Osteocyte (in vitro differentiated cells): Measurements from ENCODE around the gene DPH6. TPM values are rescaled to one million over a fixed set of nuclear protein-coding genes. Genes with fewer than 3 reads are reported as not detected.

Experiments
- DNase-seq: peaks from one replicate; pipeline ENCODE4 v3.0.0; 2021; ENCODE audit warnings: mixed read lengths; ENCODE audit not compliant: unreplicated experiment; ENCODE audit errors: extremely low spot score
- H3K27ac Mint-ChIP-seq: one replicate; pipeline ENCODE4 v1.8.0; 2021; ENCODE audit warnings: mild to moderate bottlenecking, mixed read lengths; ENCODE audit not compliant: unreplicated experiment
- H3K27me3 Mint-ChIP-seq: one replicate; pipeline ENCODE4 v1.8.0; 2021; ENCODE audit warnings: mixed read lengths; ENCODE audit not compliant: unreplicated experiment
- H3K36me3 Mint-ChIP-seq: one replicate; pipeline ENCODE4 v1.8.0; 2021; ENCODE audit warnings: mixed read lengths; ENCODE audit not compliant: unreplicated experiment
- H3K4me1 Mint-ChIP-seq: one replicate; pipeline ENCODE4 v1.8.0; 2021; ENCODE audit warnings: mixed read lengths; ENCODE audit not compliant: unreplicated experiment
- H3K4me3 Mint-ChIP-seq: one replicate; pipeline ENCODE4 v1.8.0; 2021; ENCODE audit warnings: mild to moderate bottlenecking, moderate library complexity, mixed read lengths; ENCODE audit not compliant: unreplicated experiment
- H3K9me3 Mint-ChIP-seq: one replicate; pipeline ENCODE4 v1.8.0; 2021; ENCODE audit warnings: mixed read lengths; ENCODE audit not compliant: unreplicated experiment
- CTCF ChIP-seq: fragments of 200-600 bp; sonication (generic); IDR thresholded peaks from 2 replicates; pipeline ENCODE4 v1.5.0; 2021; ENCODE audit warnings: antibody characterized with exemption, mild to moderate bottlenecking, moderate library complexity
- total RNA-seq: library from RNA; stranded (reverse); gene quantifications from 2 replicates; pipeline ENCODE4 v1.2.1, GENCODE V29; 2021

DPH6 gene
- total RNA-seq, 1 donor from 2014 or later = 14.3 TPM

DNA sequence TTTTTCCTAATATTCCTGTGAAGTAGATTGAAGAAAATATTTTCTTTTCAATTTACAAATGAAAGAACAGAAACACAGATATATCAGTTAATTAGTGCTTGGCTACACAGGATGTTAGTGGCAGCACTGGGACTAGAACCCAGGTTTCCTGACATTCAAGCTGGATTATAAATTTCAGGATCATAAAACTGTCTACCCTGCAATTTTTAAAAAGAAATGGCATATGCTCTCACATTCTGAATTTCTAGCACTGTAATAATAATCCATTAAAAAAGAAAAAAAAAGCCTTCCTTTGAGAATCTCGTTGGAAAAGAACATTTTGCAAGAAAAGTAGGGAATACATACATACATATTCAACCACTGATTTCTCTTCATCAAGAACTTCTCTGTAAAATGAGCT lies 9.3 kb upstream of the DPH6 start:
- H3K36me3 Mint-ChIP-seq = peaks cover 4% of the 10 kb centered on the region
- H3K9me3 Mint-ChIP-seq = peaks cover 4% of the 10 kb centered on the region
- DNase-seq = no peak
- no peak overlapping the region for H3K27ac Mint-ChIP-seq
- H3K27me3 Mint-ChIP-seq = no peaks in the 10 kb centered on the region
- H3K4me1 Mint-ChIP-seq = peaks cover 4% of the 10 kb centered on the region
- TF ChIP-seq CTCF = no peak
- H3K4me3 Mint-ChIP-seq = no peak overlapping the region

DNA sequence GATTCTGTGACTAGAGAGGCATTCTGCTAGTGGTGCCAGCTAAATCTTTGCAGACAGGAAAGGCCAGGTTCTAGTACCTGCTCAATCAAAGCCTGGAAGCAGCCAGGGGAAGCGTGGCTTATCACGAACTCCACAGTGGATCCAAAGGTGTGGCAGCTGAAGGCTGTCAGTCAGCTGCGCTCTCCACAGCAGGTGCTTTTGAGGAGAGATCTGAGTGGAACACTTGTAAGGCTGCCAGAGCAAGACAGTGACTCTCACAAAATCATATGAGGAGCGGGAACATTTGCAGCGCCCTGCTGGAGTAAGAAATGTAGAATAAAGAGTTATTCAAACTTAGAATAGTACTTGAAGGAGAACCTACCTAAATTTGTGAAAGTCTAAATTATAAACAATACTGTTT lies 5.0 kb upstream of the DPH6 start:
- H3K4me3 Mint-ChIP-seq = no peak overlapping the region
- DNase-seq = no peak
- peaks cover 14% of the 10 kb centered on the region for H3K36me3 Mint-ChIP-seq
- TF ChIP-seq CTCF = no peak
- peaks cover 12% of the 10 kb centered on the region for H3K4me1 Mint-ChIP-seq
- H3K27ac Mint-ChIP-seq = no peak overlapping the region
- peaks cover 10% of the 10 kb centered on the region for H3K9me3 Mint-ChIP-seq
- no peaks in the 10 kb centered on the region for H3K27me3 Mint-ChIP-seq

DNA sequence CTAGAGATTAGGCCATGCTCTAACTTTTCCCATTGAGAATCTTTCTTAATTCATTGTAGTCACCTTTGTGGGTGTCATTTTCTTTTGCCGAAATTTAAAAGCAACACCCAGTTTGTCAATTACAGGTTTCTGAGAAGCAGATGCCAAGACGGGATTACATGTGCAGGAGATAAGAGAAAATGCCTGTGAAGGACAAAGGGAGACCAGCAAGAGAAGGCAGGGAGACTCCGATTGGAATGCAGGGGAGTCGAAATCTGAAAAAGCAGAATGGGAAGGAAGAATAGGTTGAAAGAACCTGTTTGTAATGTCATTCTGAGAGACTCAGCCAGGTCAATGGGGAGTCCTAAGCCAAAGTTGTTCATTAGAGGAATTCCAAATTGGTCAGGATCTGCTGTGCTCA lies 3.6 kb upstream of the DPH6 start:
- Mint-ChIP-seq H3K4me3 (no peak overlapping the region), H3K27me3 (no peaks in the 10 kb centered on the region), H3K4me1 (peaks cover 21% of the 10 kb centered on the region), H3K9me3 (peaks cover 10% of the 10 kb centered on the region), H3K27ac (no peak overlapping the region), H3K36me3 (peaks cover 14% of the 10 kb centered on the region)
- no peak for TF ChIP-seq CTCF
- DNase-seq = no peak

DNA sequence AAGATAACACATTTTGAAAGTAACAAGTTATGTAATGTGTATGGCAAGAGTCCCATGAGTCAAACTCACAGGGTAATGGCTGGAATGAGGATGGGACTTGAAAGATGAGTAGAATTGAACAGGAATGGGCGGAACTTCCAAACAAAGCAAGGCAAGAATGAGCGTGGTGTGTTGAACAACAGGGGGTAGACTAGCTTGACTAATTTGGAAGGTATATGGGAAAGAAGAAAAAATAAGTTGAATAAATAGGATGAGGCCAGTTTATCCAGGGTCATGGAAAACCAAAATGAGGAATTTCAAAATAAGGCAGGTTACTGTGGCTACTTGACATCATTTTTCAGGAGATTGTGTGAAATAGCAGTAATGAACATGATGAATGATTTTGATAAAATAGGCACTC lies 2.5 kb upstream of the DPH6 start:
- DNase-seq = no peak
- TF ChIP-seq CTCF = no peak
- Mint-ChIP-seq H3K4me1 (peaks cover 22% of the 10 kb centered on the region), H3K4me3 (no peak overlapping the region), H3K27me3 (no peaks in the 10 kb centered on the region), H3K27ac (no peak overlapping the region), H3K36me3 (peaks cover 14% of the 10 kb centered on the region), H3K9me3 (peaks cover 10% of the 10 kb centered on the region)

- Mint-ChIP-seq H3K27ac (peak overlapping the region; percentile 29), H3K4me3 (no peak overlapping the region)
Observed at GRCh38 chr15:35547775-35548364, 1.9 kb upstream of the DPH6 start.

More at GRCh38 chr15:35547775-35548364, 1.9 kb upstream of the DPH6 start:
- peaks cover 14% of the 10 kb centered on the region for H3K36me3 Mint-ChIP-seq
- peaks cover 22% of the 10 kb centered on the region for H3K4me1 Mint-ChIP-seq
- no peaks in the 10 kb centered on the region for H3K27me3 Mint-ChIP-seq
- TF ChIP-seq CTCF = no peak
- no peak for DNase-seq
- H3K9me3 Mint-ChIP-seq = peaks cover 10% of the 10 kb centered on the region
